ENCODE results near the gene SPATA20. TPM values are rescaled to one million over a fixed set of nuclear protein-coding genes. Genes with fewer than 3 reads are reported as not detected.

Gene SPATA20
- total and polyA plus RNA-seq, 7 donors, result 4.8 to 25.8 (median 16.7) TPM

- ATAC-seq (no peak), DNase-seq (no peak)
- 74 to 78% (median 75%) methylated on average over 7 of the region's 7 CpGs for WGBS, 3 donors
- intact Hi-C loops (cut with DNase I), result no loop called here
- Histone ChIP-seq H3K4me1 (peaks cover 7% of the 10 kb centered on the region), H3K27ac (no peak overlapping the region), H3K36me3 (ENCODE audit: insufficient read depth in 1 of 2, low read depth in 1 of 2) (no peaks in the 10 kb centered on the region), H3K4me3 (no peak overlapping the region), H3K9me3 (no peaks in the 10 kb centered on the region), H3K27me3 (ENCODE audit: insufficient read depth in 3 of 3, low read length in 2 of 3) (no peaks in the 10 kb centered on the region)
- TF ChIP-seq CTCF (IDR thresholded peaks at IDR 0.05), result no peak
Measured at GRCh38 chr17:50544516-50544915, 2.5 kb upstream of the SPATA20 start.

- no peaks in the 10 kb centered on the region for H3K9me3 ChIP-seq
- H3K4me1 ChIP-seq, result peaks cover 7% of the 10 kb centered on the region
- DNase-seq (no peak), ATAC-seq (no peak)
- no peak overlapping the region for H3K27ac ChIP-seq
- no peaks in the 10 kb centered on the region for H3K36me3 ChIP-seq (ENCODE audit: insufficient read depth in 1 of 2, low read depth in 1 of 2)
- intact Hi-C loops (cut with DNase I), result loop anchor here (5.0 kb wide), 3 partner anchors 63 to 297 kb away; no protein-coding TSS in a partner anchor
- TF ChIP-seq CTCF (IDR thresholded peaks at IDR 0.05), result no peak
- H3K4me3 ChIP-seq, result no peak overlapping the region
- H3K27me3 ChIP-seq (ENCODE audit: insufficient read depth in 3 of 3, low read length in 2 of 3), result no peaks in the 10 kb centered on the region
- 54 to 61% (median 55%) methylated on average over 8 of the region's 8 CpGs for whole genome bisulfite sequencing, 3 donors
Measured at GRCh38 chr17:50545311-50545710, 1.7 kb upstream of the SPATA20 start.

DNA sequence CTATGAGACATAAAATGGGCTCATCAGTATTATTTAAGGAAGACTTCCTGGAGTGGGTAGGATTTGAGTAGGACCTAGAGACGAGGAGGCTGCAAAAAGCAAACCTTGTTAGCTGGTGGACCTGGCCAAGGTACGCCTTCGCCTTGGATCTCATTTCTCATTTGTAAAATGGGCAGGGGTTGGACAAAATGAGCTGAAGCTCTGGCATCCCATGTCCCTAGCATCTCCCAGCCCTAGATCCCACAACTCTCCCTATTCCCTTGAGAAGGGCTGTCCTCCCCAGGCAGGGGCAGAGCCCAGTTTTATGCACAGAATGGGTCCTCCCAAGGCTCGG is 306 bp upstream of the SPATA20 start:
- WGBS, 3 donors, result 46 to 59% (median 54%) methylated on average over 4 of the region's 4 CpGs
- peaks cover 0 to 4% of the 10 kb centered on the region in 2 donors for H3K36me3 ChIP-seq (ENCODE audit: insufficient read depth in 1 of 2, low read depth in 1 of 2)
- H3K27me3 ChIP-seq (ENCODE audit: insufficient read depth in 3 of 3, low read length in 2 of 3), result no peaks in the 10 kb centered on the region
- ATAC-seq, result no peak
- peak overlapping the region; percentile 85 for H3K4me3 ChIP-seq
- intact Hi-C loops (cut with DNase I), result loop anchor here (2.0 to 5.0 kb wide), 4 partner anchors 64 to 296 kb away; no protein-coding TSS in a partner anchor
- no peak for DNase-seq
- no peak for TF ChIP-seq CTCF (IDR thresholded peaks at IDR 0.05)
- peak overlapping the region; percentile 83 for H3K27ac ChIP-seq
- no peaks in the 10 kb centered on the region for H3K9me3 ChIP-seq
- peaks cover 7% of the 10 kb centered on the region for H3K4me1 ChIP-seq

DNA sequence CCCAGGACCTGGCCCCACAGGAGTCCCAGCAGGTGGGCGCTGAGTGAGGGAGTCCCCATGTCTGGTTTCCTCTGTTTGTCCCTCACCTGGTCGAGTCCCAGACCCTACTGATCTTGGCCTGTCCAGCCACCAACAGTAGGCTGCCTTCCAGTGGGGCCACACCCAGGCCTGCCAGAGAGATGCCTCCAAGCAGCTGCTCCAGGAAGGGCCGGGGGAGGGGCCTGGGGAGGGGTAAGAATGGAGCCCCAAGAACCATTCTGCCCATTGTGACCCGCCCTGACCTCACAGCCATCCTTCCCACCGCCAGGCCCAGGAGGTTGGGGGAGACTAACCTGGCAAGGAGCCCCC is 736 bp downstream of the SPATA20 start:
- H3K4me1 ChIP-seq, result peaks cover 3% of the 10 kb centered on the region
- H3K36me3 ChIP-seq (ENCODE audit: insufficient read depth in 1 of 2, low read depth in 1 of 2), result peaks cover 0 to 13% of the 10 kb centered on the region in 2 donors
- intact Hi-C loops (cut with DNase I), result loop anchor here (2.0 to 5.0 kb wide), 5 partner anchors 65 to 295 kb away; no protein-coding TSS in a partner anchor
- no peak for DNase-seq
- peak; percentile 3 to 30 (median 14) for ATAC-seq
- 38 to 68% (median 66%) methylated on average over 5 of the region's 5 CpGs for WGBS, 3 donors
- peak overlapping the region; percentile 83 for H3K27ac ChIP-seq
- peak overlapping the region; percentile 85 for H3K4me3 ChIP-seq
- no peaks in the 10 kb centered on the region for H3K27me3 ChIP-seq (ENCODE audit: insufficient read depth in 3 of 3, low read length in 2 of 3)
- H3K9me3 ChIP-seq, result no peaks in the 10 kb centered on the region
- TF ChIP-seq CTCF (IDR thresholded peaks at IDR 0.05), result no peak

DNA sequence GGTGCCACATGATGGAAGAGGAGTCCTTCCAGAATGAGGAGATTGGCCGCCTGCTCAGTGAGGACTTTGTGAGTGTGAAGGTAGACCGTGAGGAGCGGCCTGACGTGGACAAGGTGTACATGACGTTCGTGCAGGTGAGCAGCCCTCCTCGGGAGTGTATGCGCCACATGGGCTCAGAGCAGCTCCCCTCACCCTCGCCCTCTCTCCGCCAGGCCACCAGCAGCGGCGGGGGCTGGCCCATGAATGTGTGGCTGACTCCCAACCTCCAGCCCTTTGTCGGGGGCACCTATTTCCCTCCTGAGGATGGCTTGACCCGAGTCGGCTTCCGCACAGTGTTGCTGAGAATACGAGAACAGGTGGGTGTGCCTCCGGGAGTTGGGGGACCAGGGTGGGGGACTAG is 1.9 kb downstream of the SPATA20 start:
- no peak for TF ChIP-seq CTCF (IDR thresholded peaks at IDR 0.05)
- Histone ChIP-seq H3K4me3 (no peak overlapping the region), H3K9me3 (no peaks in the 10 kb centered on the region), H3K4me1 (no peaks in the 10 kb centered on the region), H3K36me3 (ENCODE audit: insufficient read depth in 1 of 2, low read depth in 1 of 2) (peaks cover 0 to 16% of the 10 kb centered on the region in 2 donors), H3K27ac (no peak overlapping the region), H3K27me3 (ENCODE audit: insufficient read depth in 3 of 3, low read length in 2 of 3) (no peaks in the 10 kb centered on the region)
- ATAC-seq, result no peak
- intact Hi-C loops (cut with DNase I), result loop anchor here (1.0 to 5.0 kb wide), 5 partner anchors 67 to 293 kb away; no protein-coding TSS in a partner anchor
- no peak for DNase-seq
- 67 to 81% (median 80%) methylated on average over 18 of the region's 18 CpGs for WGBS, 3 donors

All from psoas muscle (tissue), 8 donors.